Esophagus squamous epithelium (tissue), 5 donors: ENCODE measurements around the gene RAB23. TPM values are rescaled to one million over a fixed set of nuclear protein-coding genes. Genes with fewer than 3 reads are reported as not detected.

Source experiments
- DNase-seq: peaks from one replicate; lab custom pipeline; 2025; lab: John Stamatoyannopoulos, UW
- H3K27ac ChIP-seq, 4 donors: fragments of 200-600 bp; sonication (generic); one replicate each; pipeline ENCODE4 v1.5.1; 2016 to 2019; ENCODE audit warnings: mild to moderate bottlenecking in 1 of 4
- H3K27me3 ChIP-seq, 4 donors: fragments of 200-600 bp; sonication (generic); 1 replicate in 3 of 4; 2 replicates in 1 of 4; pipeline versions ENCODE4 v1.5.1 to v1.6.0; 2017 to 2021; ENCODE audit warnings: antibody characterized with exemption in 1 of 4
- H3K36me3 ChIP-seq, 3 donors: fragments of 200-600 bp; sonication (generic); one replicate each; pipeline ENCODE4 v1.5.1; 2016 to 2019
- H3K4me1 ChIP-seq, 3 donors: fragments of 200-600 bp; sonication (generic); one replicate each; pipeline ENCODE4 v1.5.1; 2017 to 2019
- H3K4me3 ChIP-seq, 4 donors: fragments of 200-600 bp; sonication (generic); 1 replicate in 3 of 4; 2 replicates in 1 of 4; pipeline ENCODE4 v1.5.1; 2016 to 2019; ENCODE audit warnings: mild to moderate bottlenecking in 2 of 4, moderate library complexity in 1 of 4
- H3K9me3 ChIP-seq, 3 donors: fragments of 200-600 bp; sonication (generic); one replicate each; pipeline ENCODE4 v1.5.1; 2016 to 2019
- CTCF ChIP-seq, 6 experiments: fragments of 450-650 bp in 4 of 6; fragments of 200-600 bp in 2 of 6; sonication (generic) in 2 of 6; IDR thresholded peaks; one replicate each; pipeline ENCODE4 v1.5.1; 2016 to 2019; ENCODE audit warnings: antibody characterized with exemption in 6 of 6, mild to moderate bottlenecking in 4 of 6, moderate library complexity in 4 of 6
- POLR2A ChIP-seq, 4 donors: fragments of 450-650 bp; IDR thresholded peaks; one replicate each; pipeline ENCODE4 v1.6.1; 2017; ENCODE audit warnings: antibody characterized with exemption in 4 of 4, mild to moderate bottlenecking in 4 of 4, moderate library complexity in 3 of 4
- WGBS, 2 donors: methylation state at CpG; one replicate each; pipeline ENCODE4 v1.1.5; 2018; 5-methylcytosine and 5-hydroxymethylcytosine counted together
- intact Hi-C: fragments of 100-400 bp; cut with DNase I; formaldehyde crosslinking; loops from one replicate; pipeline ENCODE4 v1.15.0; 2022
- total RNA-seq, 4 donors: library from RNA; depleted of rRNA; stranded (reverse); fragments of >200 nt; gene quantifications; one replicate each; pipeline ENCODE4 v1.1.0, GENCODE V29; 2016
- donor health status: DM: yes; HTN: yes; CAD: no.

Gene RAB23
- total RNA-seq, 4 donors from 2014 or later: 1.5 to 17.2 (median 5.9) TPM

GRCh38 chr6:57193177-57193576 is 28.9 kb downstream of the RAB23 start:
- Histone ChIP-seq H3K27ac (peak overlapping the region in 2 of 4 donors; percentile 2 to 6), H3K27me3 (no peaks in the 10 kb centered on the region), H3K9me3 (no peaks in the 10 kb centered on the region), H3K4me1 (no peaks in the 10 kb centered on the region), H3K36me3 (peaks cover 0 to 9% (median 0%) of the 10 kb centered on the region in 3 donors), H3K4me3 (no peak overlapping the region)
- intact Hi-C loops: no loop called here
- DNase-seq: no peak
- TF ChIP-seq POLR2A (IDR thresholded peaks at IDR 0.05) (no peak), CTCF (IDR thresholded peaks at IDR 0.05) (no peak)

GRCh38 chr6:57190140-57190539 is 32.0 kb downstream of the RAB23 start:
- H3K36me3 ChIP-seq: peaks cover 0 to 9% (median 0%) of the 10 kb centered on the region in 3 donors
- no peak for DNase-seq
- no peaks in the 10 kb centered on the region for H3K27me3 ChIP-seq
- TF ChIP-seq CTCF (IDR thresholded peaks at IDR 0.05) (peak in 4 of 6 experiments; percentile 13 to 50 (median 33)), POLR2A (IDR thresholded peaks at IDR 0.05) (no peak)
- WGBS, 2 donors: 73 to 83% methylated on average over 2 of the region's 2 CpGs
- H3K9me3 ChIP-seq: no peaks in the 10 kb centered on the region
- no peak overlapping the region for H3K27ac ChIP-seq
- H3K4me1 ChIP-seq: no peaks in the 10 kb centered on the region
- H3K4me3 ChIP-seq: no peak overlapping the region
- intact Hi-C loops: no loop called here

- TF ChIP-seq POLR2A (IDR thresholded peaks at IDR 0.05) (no peak), CTCF (IDR thresholded peaks at IDR 0.05) (no peak)
- no peak overlapping the region for H3K27ac ChIP-seq
- peaks cover 0 to 3% (median 0%) of the 10 kb centered on the region in 3 donors for H3K4me1 ChIP-seq
- DNase-seq: no peak
- H3K9me3 ChIP-seq: no peaks in the 10 kb centered on the region
- H3K27me3 ChIP-seq: no peaks in the 10 kb centered on the region
- intact Hi-C loops: no loop called here
- H3K36me3 ChIP-seq: peaks cover 0 to 22% (median 0%) of the 10 kb centered on the region in 3 donors
- H3K4me3 ChIP-seq: no peak overlapping the region
- 74 to 80% methylated on average over 2 of the region's 2 CpGs for WGBS, 2 donors
These were observed 38.8 kb downstream of the RAB23 start for GRCh38 chr6:57183336-57183735.

- WGBS, 2 donors: 56 to 74% methylated on average over 2 of the region's 2 CpGs
- Histone ChIP-seq H3K27ac (peak overlapping the region in 3 of 4 donors; percentile 39 to 67 (median 63)), H3K4me3 (no peak overlapping the region), H3K27me3 (no peaks in the 10 kb centered on the region), H3K9me3 (no peaks in the 10 kb centered on the region), H3K36me3 (peaks cover 0 to 22% (median 0%) of the 10 kb centered on the region in 3 donors), H3K4me1 (peaks cover 0 to 10% (median 0%) of the 10 kb centered on the region in 3 donors)
- intact Hi-C loops: no loop called here
- no peak for DNase-seq
- no peak for TF ChIP-seq POLR2A (IDR thresholded peaks at IDR 0.05)
- no peak for TF ChIP-seq CTCF (IDR thresholded peaks at IDR 0.05)
These were observed 40.1 kb downstream of the RAB23 start for GRCh38 chr6:57182017-57182432.

- Histone ChIP-seq H3K9me3 (no peaks in the 10 kb centered on the region), H3K36me3 (peaks cover 0 to 22% (median 0%) of the 10 kb centered on the region in 3 donors), H3K4me1 (peaks cover 0 to 17% (median 0%) of the 10 kb centered on the region in 3 donors), H3K27ac (peak overlapping the region in 1 of 4 donors; percentile 39), H3K4me3 (no peak overlapping the region), H3K27me3 (no peaks in the 10 kb centered on the region)
- 90 to 92% methylated on average over 3 of the region's 3 CpGs for WGBS, 2 donors
- DNase-seq: no peak
- intact Hi-C loops: no loop called here
- TF ChIP-seq POLR2A (IDR thresholded peaks at IDR 0.05): no peak
- no peak for TF ChIP-seq CTCF (IDR thresholded peaks at IDR 0.05)
These were observed 41.5 kb downstream of the RAB23 start for GRCh38 chr6:57180596-57180995.
